Measurements from ENCODE around the gene PAPOLG. TPM values are rescaled to one million over a fixed set of nuclear protein-coding genes. Genes with fewer than 3 reads are reported as not detected.

PAPOLG gene
- total RNA-seq, 1 donor from 2014 or later = 14.8 TPM

DNA sequence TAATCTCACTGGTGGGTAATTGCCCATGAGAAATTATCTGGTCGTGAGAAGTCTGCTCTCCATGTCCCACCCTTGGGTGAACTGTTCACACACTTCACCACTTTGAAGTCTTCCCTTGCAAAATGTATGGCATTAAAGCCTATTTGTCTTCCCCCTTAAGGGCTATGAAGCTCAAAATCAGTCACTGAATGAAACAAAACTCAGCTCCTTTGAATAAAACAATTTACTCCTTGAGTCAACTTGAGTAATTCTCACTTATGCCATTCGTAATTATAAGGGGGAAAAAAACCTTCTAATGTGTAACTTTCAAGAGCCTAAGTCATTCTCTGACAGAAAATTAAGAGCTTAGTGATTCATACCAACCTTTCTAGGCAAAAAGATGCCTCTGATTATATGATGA, 76.6 kb downstream of the PAPOLG start:
- H3K9me3 ChIP-seq (ENCODE audit: insufficient read depth, low read depth, low read length) = no peaks in the 10 kb centered on the region
- no peak overlapping the region for H2AFZ ChIP-seq (ENCODE audit: low read depth, low read length)
- peaks cover 12% of the 10 kb centered on the region for H3K27me3 Mint-ChIP-seq (ENCODE audit: low read depth, unreplicated experiment)
- no peaks in the 10 kb centered on the region for H3K36me3 Mint-ChIP-seq (ENCODE audit: low read depth, unreplicated experiment)
- no peak overlapping the region for H3K9ac ChIP-seq (ENCODE audit: low read length)
- H3K36me3 ChIP-seq (ENCODE audit: insufficient read depth, low read length) = no peaks in the 10 kb centered on the region
- peaks cover 16% of the 10 kb centered on the region for H3K27me3 ChIP-seq (ENCODE audit: insufficient read depth, low read length)
- H3K9me3 Mint-ChIP-seq (ENCODE audit: unreplicated experiment) = peaks cover 2% of the 10 kb centered on the region
- H3K4me1 Mint-ChIP-seq (ENCODE audit: low read depth, unreplicated experiment) = no peaks in the 10 kb centered on the region
- no peaks in the 10 kb centered on the region for H3K4me1 ChIP-seq (ENCODE audit: insufficient read depth, low read length)
- no peak for FAIRE-seq
- no peaks in the 10 kb centered on the region for H4K20me1 ChIP-seq (ENCODE audit: insufficient read depth, low read length)
- TF ChIP-seq EZH2 (IDR thresholded peaks at IDR 0.05; ENCODE audit: insufficient read depth, low read length) = no peak
- TF ChIP-seq, protein P1, sequence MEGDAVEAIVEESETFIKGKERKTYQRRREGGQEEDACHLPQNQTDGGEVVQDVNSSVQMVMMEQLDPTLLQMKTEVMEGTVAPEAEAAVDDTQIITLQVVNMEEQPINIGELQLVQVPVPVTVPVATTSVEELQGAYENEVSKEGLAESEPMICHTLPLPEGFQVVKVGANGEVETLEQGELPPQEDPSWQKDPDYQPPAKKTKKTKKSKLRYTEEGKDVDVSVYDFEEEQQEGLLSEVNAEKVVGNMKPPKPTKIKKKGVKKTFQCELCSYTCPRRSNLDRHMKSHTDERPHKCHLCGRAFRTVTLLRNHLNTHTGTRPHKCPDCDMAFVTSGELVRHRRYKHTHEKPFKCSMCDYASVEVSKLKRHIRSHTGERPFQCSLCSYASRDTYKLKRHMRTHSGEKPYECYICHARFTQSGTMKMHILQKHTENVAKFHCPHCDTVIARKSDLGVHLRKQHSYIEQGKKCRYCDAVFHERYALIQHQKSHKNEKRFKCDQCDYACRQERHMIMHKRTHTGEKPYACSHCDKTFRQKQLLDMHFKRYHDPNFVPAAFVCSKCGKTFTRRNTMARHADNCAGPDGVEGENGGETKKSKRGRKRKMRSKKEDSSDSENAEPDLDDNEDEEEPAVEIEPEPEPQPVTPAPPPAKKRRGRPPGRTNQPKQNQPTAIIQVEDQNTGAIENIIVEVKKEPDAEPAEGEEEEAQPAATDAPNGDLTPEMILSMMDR (IDR thresholded peaks at IDR 0.05; ENCODE audit: insufficient read depth, low read depth, low read length) = no peak
- H3K4me3 Mint-ChIP-seq (ENCODE audit: unreplicated experiment) = no peak overlapping the region
- H3K4me2 ChIP-seq (ENCODE audit: low read length) = no peak overlapping the region
- no peak for DNase-seq (ENCODE audit: low read depth)
- H3K27ac Mint-ChIP-seq (ENCODE audit: unreplicated experiment) = no peak overlapping the region
- H3K79me2 ChIP-seq (ENCODE audit: insufficient read depth, low read length) = no peaks in the 10 kb centered on the region
- H3K27ac ChIP-seq (ENCODE audit: low read depth, low read length) = no peak overlapping the region
- no peak overlapping the region for H3K4me3 ChIP-seq (ENCODE audit: insufficient read depth, low read depth, low read length)

GRCh38 chr2:60834270-60834717, 78.2 kb downstream of the PAPOLG start:
- no peaks in the 10 kb centered on the region for H3K4me1 ChIP-seq (ENCODE audit: insufficient read depth, low read length)
- no peak overlapping the region for H3K27ac ChIP-seq (ENCODE audit: low read depth, low read length)
- no peak overlapping the region for H2AFZ ChIP-seq (ENCODE audit: low read depth, low read length)
- no peak overlapping the region for H3K4me2 ChIP-seq (ENCODE audit: low read length)
- FAIRE-seq (no peak), DNase-seq (ENCODE audit: low read depth) (no peak)
- no peak overlapping the region for H3K9ac ChIP-seq (ENCODE audit: low read length)
- H3K27me3 Mint-ChIP-seq (ENCODE audit: low read depth, unreplicated experiment) = peaks cover 12% of the 10 kb centered on the region
- H3K4me3 ChIP-seq (ENCODE audit: insufficient read depth, low read depth, low read length) = no peak overlapping the region
- no peaks in the 10 kb centered on the region for H4K20me1 ChIP-seq (ENCODE audit: insufficient read depth, low read length)
- no peaks in the 10 kb centered on the region for H3K9me3 ChIP-seq (ENCODE audit: insufficient read depth, low read depth, low read length)
- no peak overlapping the region for H3K4me3 Mint-ChIP-seq (ENCODE audit: unreplicated experiment)
- no peaks in the 10 kb centered on the region for H3K36me3 ChIP-seq (ENCODE audit: insufficient read depth, low read length)
- peaks cover 2% of the 10 kb centered on the region for H3K9me3 Mint-ChIP-seq (ENCODE audit: unreplicated experiment)
- H3K27me3 ChIP-seq (ENCODE audit: insufficient read depth, low read length) = peaks cover 16% of the 10 kb centered on the region
- no peak overlapping the region for H3K27ac Mint-ChIP-seq (ENCODE audit: unreplicated experiment)
- no peaks in the 10 kb centered on the region for H3K36me3 Mint-ChIP-seq (ENCODE audit: low read depth, unreplicated experiment)
- TF ChIP-seq, protein P1 (IDR thresholded peaks at IDR 0.05; ENCODE audit: insufficient read depth, low read depth, low read length) = no peak
- TF ChIP-seq EZH2 (IDR thresholded peaks at IDR 0.05; ENCODE audit: insufficient read depth, low read length) = no peak
- H3K79me2 ChIP-seq (ENCODE audit: insufficient read depth, low read length) = no peaks in the 10 kb centered on the region
- no peaks in the 10 kb centered on the region for H3K4me1 Mint-ChIP-seq (ENCODE audit: low read depth, unreplicated experiment)

DNA sequence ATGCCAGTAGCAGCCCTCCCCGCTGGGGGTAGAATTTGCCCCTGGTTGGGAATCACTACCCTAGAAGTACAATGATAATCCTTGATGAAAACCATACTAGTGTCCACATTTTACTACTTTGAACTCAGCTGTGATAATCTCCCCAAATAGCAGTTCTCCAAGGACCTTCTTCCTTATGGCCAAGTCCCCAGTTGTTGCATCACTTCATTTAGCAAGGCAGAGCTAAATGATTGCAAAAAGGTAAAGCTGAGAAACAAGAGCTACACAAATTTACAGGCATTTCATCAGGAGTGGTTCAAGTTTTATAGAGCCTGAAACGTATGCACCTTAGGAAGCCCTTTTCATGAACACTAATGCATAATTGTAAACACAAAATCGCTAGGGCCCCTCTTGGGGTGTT, 80.4 kb downstream of the PAPOLG start:
- Mint-ChIP-seq H3K4me1 (ENCODE audit: low read depth, unreplicated experiment) (no peaks in the 10 kb centered on the region), H3K27me3 (ENCODE audit: low read depth, unreplicated experiment) (peaks cover 16% of the 10 kb centered on the region), H3K4me3 (ENCODE audit: unreplicated experiment) (no peak overlapping the region), H3K27ac (ENCODE audit: unreplicated experiment) (no peak overlapping the region), H3K36me3 (ENCODE audit: low read depth, unreplicated experiment) (no peaks in the 10 kb centered on the region), H3K9me3 (ENCODE audit: unreplicated experiment) (no peaks in the 10 kb centered on the region)
- no peaks in the 10 kb centered on the region for H3K36me3 ChIP-seq (ENCODE audit: insufficient read depth, low read length)
- DNase-seq (ENCODE audit: low read depth) (no peak), FAIRE-seq (no peak)
- H3K79me2 ChIP-seq (ENCODE audit: insufficient read depth, low read length) = no peaks in the 10 kb centered on the region
- no peak overlapping the region for H3K27ac ChIP-seq (ENCODE audit: low read depth, low read length)
- H3K4me3 ChIP-seq (ENCODE audit: insufficient read depth, low read depth, low read length) = no peak overlapping the region
- no peaks in the 10 kb centered on the region for H3K9me3 ChIP-seq (ENCODE audit: insufficient read depth, low read depth, low read length)
- no peaks in the 10 kb centered on the region for H4K20me1 ChIP-seq (ENCODE audit: insufficient read depth, low read length)
- H3K4me1 ChIP-seq (ENCODE audit: insufficient read depth, low read length) = no peaks in the 10 kb centered on the region
- peaks cover 12% of the 10 kb centered on the region for H3K27me3 ChIP-seq (ENCODE audit: insufficient read depth, low read length)
- no peak overlapping the region for H3K9ac ChIP-seq (ENCODE audit: low read length)
- no peak for TF ChIP-seq EZH2 (IDR thresholded peaks at IDR 0.05; ENCODE audit: insufficient read depth, low read length)
- TF ChIP-seq, protein P1 (IDR thresholded peaks at IDR 0.05; ENCODE audit: insufficient read depth, low read depth, low read length) = no peak
- no peak overlapping the region for H2AFZ ChIP-seq (ENCODE audit: low read depth, low read length)
- no peak overlapping the region for H3K4me2 ChIP-seq (ENCODE audit: low read length)

Measured in astrocyte (in vitro differentiated cells and primary cell).